IPS DF 4.7 (cell line): Measurements from ENCODE around the gene ADRB1.

Experiments
- DNase-seq: peaks from one replicate; pipeline ENCODE4 v3.0.0-alpha.2; 2013; ENCODE audit warnings: low spot score; ENCODE audit errors: extremely low read depth

Gene ADRB1

DNA sequence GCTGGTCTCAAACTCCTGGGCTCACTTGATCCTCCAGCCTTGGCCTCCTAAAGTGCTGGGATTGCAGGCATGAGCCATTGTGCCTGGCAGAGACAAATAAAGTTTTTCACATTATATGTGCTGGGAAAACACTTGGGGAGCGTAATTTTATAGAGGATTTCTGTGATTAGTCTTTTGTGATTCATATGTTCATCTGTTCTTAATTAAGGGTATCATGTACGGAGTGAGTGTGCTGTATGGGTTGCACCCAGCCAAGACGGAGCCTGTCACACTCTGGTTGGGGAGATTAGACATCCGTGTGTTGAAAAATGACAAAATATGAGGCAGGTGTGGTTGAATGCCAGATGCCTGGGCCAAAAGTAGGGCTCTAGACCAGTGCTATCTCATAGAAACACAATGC, 10.3 kb downstream of the ADRB1 start:
- no peak for DNase-seq

DNA sequence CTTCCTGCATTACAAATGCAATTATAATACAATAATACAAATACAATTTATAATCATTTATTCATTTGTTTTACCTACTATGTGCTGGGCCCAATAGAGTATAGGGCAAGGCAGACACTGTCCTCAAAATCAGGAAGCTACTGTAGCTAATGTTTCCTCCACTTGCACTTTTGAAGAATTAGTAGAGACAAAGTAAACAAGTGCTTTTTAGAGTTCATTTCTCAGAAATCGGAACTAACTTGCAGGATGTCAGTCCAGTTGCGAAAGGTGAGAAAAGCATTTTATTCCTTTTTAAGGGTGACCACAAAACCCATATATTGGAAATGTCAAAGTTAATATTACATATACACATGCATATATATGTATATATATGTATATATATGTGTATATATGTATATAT, 14.2 kb downstream of the ADRB1 start:
- DNase-seq: no peak

DNA sequence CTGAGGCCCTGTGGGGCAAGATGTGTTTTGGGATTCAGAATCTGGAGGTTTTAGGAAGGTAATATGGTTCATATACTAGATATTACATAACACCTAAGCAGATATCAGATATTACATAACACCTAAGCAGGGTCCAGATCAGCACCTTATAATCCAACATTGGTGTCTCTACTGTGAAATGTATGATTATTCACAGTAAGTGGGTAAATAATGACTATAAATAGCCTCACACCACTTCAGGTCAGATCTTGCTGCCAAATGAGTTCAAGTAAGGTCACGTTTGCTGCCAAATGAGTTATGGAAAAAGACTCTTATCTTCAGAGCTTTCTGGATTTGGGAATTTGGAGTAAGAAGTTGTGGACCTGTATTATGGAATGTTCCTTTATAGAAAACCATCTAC, 14.6 kb downstream of the ADRB1 start:
- no peak for DNase-seq

DNA sequence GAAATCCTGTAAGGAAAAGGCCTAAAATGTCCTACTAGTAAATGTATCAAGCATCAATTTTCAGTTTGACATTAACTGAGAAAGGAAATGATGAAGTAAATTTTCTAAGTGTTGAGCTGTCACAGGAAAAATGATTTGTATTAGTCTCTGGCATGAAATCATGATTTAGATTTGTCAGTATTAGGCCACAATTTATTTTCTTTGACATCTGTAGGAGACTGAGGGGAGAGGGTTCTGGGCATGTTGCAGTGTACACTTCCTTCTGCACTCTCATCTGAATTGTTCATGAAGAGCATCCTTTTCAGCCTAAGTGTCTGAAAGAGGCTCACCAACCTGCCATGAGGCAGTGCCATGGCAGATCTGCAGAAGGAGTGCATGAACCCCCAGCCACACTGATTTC, 15.9 kb downstream of the ADRB1 start:
- no peak for DNase-seq

DNA sequence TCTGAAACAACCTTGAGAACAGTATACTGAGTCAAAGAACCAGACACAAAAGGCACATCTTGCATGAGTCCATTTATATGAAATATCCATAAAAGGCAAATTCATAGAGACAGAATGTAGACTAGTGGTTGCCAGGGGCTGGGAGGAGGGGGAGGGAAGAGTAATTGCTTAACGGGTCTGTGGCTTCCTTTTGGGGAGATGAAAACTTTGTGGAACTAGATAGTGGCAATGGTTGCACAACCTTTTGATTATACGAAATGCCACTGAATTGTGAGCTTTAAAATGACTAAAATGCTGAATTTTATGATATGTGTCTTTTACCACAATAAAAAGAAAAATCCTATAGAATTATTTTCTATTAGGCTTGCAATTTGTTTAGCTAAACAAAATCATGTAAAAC, 16.8 kb downstream of the ADRB1 start:
- DNase-seq: no peak

DNA sequence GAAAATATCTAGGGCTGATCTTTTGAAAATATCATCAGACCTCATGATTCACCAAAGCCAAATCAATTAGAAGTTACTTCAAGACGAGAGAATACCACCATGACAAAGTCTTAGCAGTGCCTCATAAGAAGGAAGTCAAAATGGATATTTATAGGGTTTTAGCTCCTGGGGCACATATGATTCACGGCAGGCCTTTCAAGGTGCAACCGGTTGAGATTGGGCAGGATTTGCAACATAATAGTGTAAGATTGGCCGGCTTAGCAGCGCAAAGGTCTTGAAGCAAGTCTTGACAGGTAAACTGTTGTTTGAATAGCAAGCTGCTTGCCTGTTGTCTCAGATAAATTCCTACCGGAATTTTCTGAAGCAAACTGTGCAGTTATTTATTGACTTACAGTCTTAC, 17.5 kb downstream of the ADRB1 start:
- no peak for DNase-seq

DNA sequence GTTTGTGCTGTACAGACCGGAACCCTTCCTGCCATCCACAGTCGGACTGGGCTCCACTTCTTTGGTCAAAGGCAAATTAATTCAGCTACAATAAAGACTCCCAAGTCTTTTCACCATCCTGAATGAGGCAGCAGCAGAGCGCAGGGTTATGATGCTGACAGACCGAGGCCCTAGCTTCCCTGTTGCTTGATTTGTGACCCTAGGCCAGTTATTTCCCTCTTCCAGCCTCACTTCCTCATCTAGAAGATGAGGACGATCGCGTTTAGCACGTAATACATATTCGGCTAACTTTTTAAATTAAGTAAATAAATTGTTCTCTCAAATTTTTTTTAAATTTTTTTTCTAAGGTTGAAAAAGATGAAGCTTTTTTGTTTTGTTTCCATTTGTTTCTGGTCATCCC, 18.1 kb downstream of the ADRB1 start:
- no peak for DNase-seq

DNA sequence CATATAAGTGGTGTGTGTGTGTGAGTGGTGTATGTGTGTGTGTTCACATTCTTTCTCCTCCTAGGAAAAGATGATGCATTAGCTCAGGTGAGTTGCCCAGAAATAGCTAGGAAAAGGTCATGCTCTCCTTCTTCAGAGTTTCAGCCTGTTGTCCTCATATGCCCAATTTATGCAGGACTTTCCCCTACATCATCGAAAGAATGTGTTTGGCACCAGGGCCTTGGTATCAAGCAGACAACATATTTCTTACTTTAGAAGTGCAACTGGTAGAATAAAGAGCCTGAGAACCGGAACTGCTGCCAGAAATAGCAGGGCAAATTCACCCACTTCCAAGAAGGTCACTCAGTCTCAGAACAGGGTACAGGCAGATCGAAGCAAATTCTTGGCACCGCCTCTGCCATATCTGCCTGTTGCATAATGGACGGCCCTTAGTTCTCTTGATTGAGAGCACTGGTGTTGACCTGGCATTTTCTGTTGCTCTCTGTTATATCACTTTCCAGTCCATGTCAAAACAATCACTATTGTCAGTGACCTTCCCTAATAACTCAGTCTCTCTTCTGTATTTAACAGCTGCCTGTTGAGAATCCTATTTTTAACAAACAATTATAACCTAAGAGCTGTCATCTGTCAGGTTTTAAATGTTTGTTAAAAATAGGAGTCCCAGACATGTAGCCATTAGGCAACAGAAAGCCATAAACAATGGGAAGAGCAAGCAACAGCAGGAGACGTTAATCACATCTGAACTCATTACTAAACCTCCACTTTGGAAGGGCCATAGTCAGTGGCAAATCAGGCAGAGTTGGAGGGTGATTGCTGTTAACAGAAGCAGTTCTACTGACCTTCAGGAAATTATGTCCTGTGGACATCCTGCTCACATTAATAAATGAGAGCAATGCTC, 20.7 kb downstream of the ADRB1 start:
- no peak for DNase-seq

DNA sequence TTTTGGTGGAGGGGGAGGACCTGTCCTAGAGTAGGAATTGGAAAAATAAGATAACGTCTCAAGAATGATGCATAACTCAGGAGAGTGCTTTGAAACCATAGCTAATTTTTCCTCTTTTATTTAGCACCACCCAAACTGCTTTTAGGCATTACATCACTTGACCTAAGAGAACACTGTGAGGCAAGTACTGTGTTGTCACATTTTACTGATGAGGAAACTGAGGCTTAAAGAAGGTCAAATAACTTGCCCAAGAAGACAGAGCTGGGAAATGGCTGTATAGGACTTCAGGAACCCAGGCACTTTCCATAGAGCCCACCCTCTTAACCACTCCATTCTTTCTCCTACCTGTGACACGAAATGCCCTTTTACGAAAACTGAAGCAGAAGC, 21.4 kb downstream of the ADRB1 start:
- no peak for DNase-seq

DNA sequence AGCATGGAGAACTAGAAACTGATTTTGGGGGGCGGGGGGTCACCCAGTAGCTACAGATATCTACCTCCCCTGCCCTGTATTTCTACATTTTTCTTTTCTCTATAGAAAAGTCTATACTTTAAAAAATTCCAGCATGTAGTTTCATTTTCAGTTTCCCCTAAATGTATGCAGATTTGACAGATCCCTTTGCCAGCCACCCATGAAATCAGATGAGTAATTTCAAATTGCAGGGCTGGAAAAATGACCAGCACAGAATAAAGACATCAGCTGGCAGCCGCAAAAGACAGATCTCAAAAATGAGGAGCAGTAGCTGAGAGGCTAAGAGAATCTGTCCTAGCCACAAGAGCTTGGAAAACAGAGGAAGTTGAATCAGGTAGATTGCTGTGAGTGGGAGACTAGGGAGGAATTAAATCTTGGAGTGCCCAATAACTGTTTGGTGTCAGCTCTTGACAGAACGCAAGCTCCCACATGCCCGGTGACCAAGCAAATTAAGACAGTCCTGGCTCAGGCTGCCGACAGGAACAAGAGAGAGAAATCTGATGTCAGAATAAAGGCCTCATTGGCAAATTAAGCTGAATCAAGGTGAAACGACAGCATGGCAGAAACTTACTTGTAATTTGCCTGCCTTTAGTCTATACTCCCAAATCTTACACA, 24.5 kb downstream of the ADRB1 start:
- DNase-seq: no peak

DNA sequence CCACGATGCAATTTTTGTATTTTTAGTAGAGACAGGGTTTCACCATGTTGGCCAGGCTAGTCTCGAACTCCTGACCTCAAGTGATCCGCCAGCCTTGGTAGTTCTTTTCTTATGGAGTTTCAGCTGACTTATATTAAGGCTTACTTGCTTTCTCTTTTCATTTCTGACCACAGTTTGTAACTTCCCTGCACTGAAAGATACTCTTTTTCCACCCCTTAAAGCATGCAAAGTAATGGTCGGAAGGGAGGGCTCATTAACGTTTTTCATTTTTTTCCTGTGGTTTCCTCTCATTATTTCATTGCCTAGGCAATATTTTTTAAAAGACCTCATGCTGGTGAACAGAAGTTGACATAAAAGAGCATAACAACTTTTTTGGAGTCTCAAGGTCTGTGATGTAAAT, 27.0 kb downstream of the ADRB1 start:
- DNase-seq: no peak

DNA sequence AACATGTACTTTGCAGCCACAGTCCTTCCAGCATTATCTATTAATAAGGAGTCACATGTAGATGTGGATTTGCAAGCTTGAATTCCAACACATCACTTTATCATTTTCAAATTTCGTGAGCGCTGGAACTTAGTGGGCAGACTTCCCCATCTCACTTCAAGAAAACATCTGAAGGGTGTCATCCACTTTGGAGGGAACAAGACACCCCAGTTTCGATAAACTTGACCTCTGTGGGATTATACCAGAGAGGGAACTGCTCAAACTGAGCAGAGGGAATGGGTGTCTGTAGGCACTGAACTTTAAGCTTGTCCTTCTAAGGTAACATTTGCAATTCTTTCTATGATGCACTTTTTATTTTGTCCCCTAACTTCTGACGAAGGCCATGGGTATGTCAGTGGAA, 27.5 kb downstream of the ADRB1 start:
- no peak for DNase-seq

DNA sequence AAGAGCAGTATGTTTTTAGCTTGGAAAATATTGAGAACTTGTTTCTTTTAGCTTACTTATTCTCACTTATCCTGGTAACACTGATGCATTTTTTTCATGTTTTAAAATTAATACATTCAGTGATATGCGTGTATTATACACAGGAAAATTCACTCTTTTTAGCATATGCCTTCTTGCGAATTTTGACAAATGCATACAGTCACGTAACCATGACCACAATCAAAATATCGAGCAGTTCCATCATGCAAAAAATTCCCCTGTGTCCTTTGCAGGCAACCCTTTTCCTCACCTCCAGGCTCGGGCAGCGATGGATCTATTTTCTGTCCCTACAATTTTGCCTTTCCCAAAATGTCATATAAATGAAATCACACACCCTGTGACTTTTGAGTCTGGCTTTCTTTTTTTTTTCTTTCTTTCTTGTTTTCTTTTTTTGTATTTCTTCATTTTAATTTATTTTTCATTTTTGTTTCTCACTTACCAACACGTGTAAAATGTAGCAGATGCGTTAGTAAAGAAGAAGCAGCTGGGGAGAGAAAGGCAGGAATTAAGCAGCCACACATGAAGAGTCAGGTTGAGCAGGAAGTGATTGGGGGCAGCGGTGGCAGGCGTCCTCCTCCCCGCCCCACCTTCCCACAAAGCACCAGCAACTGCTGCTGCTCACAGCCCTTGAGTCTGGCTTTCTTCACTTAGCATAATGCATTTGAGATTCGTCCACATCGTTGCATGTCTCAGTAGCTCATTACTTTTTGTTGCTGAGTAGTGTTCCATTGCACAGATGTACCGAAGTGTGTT, 29.9 kb downstream of the ADRB1 start:
- DNase-seq: no peak

DNA sequence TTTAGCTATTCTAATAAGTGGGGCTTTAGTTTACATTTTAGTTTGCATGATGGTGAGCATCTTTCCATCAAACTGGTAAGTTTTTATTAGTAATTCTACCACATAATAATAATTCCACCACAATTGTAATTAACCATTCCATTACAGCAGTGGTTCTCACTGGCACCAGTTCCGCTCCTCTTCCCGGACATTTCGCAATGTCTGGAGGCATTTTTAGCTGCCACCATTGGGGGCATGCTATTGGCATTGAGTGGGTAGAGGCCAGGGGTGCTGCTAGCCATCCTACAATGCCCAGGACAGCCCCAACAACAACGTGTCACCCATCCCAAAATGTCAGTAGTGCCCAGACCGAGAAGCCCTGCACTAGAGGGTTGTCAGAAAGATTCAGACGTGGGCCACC, 31.4 kb downstream of the ADRB1 start:
- DNase-seq: no peak

DNA sequence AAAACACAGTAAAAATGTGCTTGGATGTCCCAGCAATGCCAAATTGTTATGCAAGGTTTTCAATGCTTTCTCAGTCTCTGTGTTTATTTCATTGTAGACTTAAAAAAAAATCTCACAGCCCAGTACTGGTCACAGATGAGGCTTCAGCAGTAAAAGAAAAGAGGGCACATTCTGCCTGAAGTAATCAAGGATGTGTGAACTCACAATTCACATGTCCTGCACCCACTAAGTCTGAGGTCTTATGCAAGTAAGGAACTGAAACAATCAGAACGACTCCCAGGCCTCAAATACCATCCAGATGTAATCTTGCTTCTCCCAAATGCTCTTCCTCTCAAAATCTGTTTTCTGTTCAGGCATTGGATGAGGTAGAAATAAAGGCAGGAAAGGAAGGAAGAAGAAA, 33.7 kb downstream of the ADRB1 start:
- DNase-seq: no peak

DNA sequence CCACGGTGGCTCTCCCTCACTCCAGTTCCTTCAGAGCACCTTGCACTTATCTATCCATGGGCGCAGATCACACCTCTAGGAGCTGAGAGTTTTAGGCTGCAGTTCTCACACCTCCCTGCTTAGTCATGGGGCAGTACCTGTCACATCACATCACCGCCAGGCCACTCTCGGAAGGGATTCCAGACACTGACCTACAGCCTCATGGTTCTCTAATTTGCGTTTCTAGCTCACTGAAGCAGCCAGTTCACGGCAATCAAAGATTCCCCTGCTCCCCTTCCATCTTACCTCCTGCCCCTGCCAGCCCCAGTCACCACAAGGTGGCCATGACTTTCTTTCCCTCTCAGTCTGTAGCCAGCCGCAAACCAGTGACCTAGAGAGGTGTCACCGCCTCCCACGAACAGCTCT, 34.2 kb downstream of the ADRB1 start:
- no peak for DNase-seq

DNA sequence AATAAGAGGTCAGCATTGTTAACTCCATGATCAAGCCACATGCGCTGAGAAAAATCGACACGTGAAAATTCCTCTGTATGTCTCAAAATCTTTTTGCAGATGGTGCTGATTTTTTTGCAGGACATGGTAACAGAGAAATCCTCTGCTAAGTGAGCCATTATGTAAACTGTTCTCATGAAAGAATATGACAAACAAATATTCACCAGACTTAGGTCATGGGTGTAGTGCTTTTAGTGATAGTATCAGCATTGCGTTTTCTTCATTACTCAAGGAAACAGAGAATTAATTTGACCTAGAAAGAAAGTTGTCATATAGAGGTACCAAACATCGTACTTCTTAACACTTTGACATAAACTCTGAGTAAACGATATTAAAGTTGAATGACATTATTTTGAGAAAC, 34.7 kb downstream of the ADRB1 start:
- no peak for DNase-seq

DNA sequence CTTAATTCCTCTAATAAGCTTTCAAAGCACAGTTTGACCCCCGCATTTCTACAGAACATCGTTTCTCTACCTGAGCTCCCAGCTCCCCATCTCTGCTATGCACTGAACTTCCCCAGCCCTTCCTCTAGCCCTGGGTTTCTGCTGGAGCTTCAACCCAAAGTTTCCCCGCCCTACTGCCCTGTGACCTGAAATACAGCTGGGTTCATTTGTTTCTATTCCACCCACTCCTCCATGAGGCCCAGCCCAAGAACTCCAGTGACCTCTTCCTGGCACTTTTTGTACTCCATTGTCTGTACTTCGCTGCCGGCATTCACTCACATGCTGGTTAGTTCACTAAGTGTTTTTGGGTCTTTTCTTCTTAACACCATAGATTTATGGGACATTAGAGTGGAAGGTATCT, 35.8 kb downstream of the ADRB1 start:
- no peak for DNase-seq

DNA sequence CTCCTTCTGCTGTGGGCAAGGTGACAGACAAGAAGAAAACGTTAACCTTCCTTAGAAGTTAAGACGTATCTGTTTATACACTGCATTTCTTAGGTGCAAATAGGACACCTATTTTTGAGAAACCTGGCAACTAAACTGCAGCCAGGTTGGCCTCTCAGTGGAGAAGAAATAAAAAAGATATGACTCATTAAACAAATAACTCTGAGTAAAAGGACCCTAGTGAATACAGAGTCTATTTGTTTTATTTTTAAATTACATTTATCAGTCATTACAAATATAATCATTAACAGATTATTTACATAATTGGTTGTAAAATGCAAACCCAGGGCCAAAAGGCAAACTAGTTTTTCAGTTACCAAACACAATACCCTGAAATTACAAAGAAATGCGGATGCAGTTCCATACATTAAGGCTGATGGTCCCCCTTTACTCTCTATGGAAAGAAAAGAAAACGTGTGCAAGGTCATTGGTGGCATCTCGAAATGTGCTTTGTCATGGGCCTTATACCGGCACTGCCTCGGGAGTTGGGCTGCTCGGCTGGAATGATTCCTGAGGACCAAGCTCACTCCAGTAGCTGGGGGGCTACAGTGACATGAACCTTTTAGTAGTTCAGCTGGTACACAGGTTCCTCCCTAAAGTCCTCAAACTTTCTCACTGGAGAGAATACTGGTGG, 38.4 kb downstream of the ADRB1 start:
- no peak for DNase-seq

DNA sequence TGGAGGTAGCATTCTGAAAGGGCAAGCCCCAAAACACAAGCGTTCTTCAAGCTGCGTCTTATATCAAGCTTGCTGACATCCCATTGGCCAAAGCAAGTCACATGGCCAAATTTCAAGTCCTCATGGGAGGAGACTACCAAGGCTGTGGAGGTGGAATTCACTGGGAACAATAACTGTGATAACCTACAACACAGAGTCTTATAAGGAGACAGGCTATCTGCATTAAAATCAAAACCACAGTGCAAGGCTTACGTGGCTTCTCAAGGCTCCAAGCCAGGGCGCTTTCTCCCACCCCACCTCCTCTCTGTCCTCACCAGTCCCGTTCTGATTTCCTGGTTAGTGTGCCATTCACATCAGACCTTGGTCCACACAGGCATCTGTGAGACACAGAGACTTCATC, 39.4 kb downstream of the ADRB1 start:
- no peak for DNase-seq

DNA sequence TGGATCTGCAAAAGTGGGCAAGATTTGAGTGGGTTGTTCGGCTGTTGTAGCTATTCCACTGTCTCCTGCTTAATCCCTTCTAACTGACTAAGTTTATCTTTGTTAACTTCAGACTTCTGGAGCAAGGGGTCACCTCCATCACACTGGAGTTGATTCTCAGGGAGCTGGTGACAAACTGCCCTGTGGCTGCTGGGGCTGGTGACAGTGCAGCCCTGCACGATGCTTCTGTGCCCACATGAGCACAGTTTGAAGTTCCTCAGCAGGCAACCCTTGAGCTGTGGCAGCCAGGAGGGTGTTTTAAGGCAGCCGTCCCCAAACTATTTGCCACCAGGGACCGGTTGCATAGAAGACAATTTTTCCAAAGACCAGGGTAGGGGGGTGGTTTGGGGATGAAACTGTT, 40.5 kb downstream of the ADRB1 start:
- no peak for DNase-seq

DNA sequence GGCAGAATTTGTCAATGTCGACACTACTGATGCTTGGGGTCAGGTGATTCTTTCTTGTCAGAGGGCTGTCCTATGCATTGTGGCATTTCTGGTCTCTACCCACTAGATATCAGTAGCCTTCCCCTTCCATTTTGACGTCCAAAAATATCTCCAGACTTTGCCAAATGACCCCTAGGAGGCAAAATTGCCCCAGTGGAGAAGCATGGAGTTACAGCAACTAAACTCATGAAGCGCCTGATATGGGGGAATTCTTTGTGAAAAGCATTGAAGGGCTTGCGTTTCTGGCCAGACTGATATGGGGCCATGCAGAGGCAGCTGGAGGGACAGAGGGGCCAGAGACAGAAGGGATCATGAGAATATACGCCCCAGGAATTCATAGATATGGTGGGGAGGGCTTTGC, 43.6 kb downstream of the ADRB1 start:
- DNase-seq: no peak
